OCI-LY3 (cell line): ENCODE data around the gene NARF.

ENCODE experiments used
- EZH2phosphoT487 ChIP-seq: fragments of 200-600 bp; shearing (Covaris generic); IDR thresholded peaks from 2 replicates; pipeline ENCODE4 v1.6.1; 2018; ENCODE audit warnings: antibody characterized with exemption, mixed run types, low read depth
- TF ChIP-seq, protein P1 (sequence below): fragments of 200-600, 300-600 bp; sonication (generic); IDR thresholded peaks from 2 replicates; pipeline ENCODE4 v1.5.1; 2014; ENCODE audit warnings: antibody characterized with exemption, low read length, low read depth

DNA sequence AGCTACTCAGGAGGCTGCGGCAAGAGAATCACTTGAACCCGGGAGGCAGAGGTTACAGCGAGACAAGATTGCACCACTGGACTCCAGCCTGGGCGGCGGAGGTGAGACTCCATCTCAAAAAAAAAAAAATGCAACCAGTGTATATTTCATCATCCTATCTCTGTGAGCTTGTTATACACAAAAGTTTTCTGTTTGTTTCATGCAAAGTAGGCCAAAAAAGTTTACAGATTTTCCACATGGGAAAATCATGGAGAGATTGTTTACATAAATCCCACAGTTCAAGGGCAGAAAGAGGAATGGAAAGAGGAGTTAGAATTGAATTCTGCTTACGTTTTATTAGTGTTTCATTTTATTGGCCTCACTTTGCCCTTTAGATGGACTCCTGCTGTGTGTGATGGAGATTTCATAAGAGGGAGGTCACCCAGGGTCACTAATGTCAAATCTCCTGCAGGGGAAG, 24.7 kb downstream of the NARF start:
- TF ChIP-seq, protein P1, sequence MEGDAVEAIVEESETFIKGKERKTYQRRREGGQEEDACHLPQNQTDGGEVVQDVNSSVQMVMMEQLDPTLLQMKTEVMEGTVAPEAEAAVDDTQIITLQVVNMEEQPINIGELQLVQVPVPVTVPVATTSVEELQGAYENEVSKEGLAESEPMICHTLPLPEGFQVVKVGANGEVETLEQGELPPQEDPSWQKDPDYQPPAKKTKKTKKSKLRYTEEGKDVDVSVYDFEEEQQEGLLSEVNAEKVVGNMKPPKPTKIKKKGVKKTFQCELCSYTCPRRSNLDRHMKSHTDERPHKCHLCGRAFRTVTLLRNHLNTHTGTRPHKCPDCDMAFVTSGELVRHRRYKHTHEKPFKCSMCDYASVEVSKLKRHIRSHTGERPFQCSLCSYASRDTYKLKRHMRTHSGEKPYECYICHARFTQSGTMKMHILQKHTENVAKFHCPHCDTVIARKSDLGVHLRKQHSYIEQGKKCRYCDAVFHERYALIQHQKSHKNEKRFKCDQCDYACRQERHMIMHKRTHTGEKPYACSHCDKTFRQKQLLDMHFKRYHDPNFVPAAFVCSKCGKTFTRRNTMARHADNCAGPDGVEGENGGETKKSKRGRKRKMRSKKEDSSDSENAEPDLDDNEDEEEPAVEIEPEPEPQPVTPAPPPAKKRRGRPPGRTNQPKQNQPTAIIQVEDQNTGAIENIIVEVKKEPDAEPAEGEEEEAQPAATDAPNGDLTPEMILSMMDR: no peak
- no peak for TF ChIP-seq EZH2phosphoT487
